Transverse colon (tissue), 4 donors: ENCODE measurements around the gene HMG20A.

Experiments used
- POLR2AphosphoS5 ChIP-seq, 3 donors: sonication (generic); formaldehyde crosslinking; IDR thresholded peaks; one replicate each; pipeline ENCODE4 v1.6.1; 2016; ENCODE audit warnings: antibody characterized with exemption in 3 of 3
- TF ChIP-seq, protein P1 (sequence below), 5 experiments: fragments of 200-600 bp in 3 of 5; fragments of 450-650 bp in 2 of 5; sonication (generic) in 3 of 5; IDR thresholded peaks; 1 replicate in 2 of 5; 2 replicates in 3 of 5; pipeline ENCODE4 v1.5.1; 2016 to 2017; ENCODE audit warnings: antibody characterized with exemption in 5 of 5, inconsistent platforms in 3 of 5, mild to moderate bottlenecking in 2 of 5, moderate library complexity in 1 of 5

- TF ChIP-seq, protein P1, sequence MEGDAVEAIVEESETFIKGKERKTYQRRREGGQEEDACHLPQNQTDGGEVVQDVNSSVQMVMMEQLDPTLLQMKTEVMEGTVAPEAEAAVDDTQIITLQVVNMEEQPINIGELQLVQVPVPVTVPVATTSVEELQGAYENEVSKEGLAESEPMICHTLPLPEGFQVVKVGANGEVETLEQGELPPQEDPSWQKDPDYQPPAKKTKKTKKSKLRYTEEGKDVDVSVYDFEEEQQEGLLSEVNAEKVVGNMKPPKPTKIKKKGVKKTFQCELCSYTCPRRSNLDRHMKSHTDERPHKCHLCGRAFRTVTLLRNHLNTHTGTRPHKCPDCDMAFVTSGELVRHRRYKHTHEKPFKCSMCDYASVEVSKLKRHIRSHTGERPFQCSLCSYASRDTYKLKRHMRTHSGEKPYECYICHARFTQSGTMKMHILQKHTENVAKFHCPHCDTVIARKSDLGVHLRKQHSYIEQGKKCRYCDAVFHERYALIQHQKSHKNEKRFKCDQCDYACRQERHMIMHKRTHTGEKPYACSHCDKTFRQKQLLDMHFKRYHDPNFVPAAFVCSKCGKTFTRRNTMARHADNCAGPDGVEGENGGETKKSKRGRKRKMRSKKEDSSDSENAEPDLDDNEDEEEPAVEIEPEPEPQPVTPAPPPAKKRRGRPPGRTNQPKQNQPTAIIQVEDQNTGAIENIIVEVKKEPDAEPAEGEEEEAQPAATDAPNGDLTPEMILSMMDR (IDR thresholded peaks at IDR 0.05), result no peak
- no peak for TF ChIP-seq POLR2AphosphoS5 (IDR thresholded peaks at IDR 0.05)
Observed at GRCh38 chr15:77416954-77417353, 3.7 kb upstream of the HMG20A start.
